ENCODE measurements around the gene SLX9.

Gene SLX9

DNA sequence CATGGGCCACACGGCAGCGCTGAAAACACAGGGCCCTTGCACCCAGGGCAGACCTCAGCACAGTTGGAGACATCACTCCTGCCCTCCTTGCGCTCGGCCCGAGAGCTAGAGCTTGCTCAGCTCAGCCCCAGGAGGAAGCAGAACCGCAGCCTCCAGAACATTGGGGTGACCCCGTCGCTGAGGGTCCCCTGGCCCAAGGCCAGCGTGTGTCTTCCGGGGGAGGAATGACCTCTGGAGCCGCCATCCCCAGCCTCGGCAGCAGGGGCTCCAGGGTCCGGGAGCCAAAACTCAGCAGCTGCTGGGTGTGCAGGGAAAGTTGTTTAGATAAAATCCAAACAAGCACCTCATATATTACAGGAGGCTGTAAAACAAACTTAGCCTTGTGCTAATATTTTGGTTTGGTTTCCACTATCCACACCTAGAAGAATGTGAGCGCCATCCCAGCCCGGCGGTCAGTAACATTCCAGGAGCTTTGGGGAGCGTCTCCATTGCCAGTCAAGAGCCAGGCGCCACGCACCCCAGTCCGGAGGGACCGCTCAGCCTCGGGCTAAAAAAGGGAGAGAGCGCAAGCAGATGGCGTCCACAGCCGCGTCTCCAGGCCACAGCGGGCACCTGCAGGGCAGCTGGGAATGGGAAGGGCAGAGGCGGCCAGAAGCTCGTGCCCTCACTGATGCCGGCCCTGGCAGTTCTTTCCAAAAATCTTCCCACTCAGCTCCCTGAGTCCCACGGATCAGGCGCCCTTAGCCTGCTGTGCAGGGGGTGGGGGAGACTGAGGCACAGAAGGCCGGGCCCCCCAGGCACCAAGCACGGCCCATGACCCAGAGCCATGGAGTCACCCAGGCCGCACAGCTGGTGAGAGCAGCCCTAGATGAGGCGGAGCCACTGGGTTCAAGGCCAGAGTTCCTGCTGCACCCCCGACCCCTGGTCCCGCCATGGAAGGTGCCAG lies 52.0 kb downstream of the SLX9 start:
- no peak for DNase-seq (ENCODE audit: low read depth)

GRCh38 chr21:44992608-44993031 lies 52.8 kb downstream of the SLX9 start:
- DNase-seq (ENCODE audit: low read depth) = no peak

DNA sequence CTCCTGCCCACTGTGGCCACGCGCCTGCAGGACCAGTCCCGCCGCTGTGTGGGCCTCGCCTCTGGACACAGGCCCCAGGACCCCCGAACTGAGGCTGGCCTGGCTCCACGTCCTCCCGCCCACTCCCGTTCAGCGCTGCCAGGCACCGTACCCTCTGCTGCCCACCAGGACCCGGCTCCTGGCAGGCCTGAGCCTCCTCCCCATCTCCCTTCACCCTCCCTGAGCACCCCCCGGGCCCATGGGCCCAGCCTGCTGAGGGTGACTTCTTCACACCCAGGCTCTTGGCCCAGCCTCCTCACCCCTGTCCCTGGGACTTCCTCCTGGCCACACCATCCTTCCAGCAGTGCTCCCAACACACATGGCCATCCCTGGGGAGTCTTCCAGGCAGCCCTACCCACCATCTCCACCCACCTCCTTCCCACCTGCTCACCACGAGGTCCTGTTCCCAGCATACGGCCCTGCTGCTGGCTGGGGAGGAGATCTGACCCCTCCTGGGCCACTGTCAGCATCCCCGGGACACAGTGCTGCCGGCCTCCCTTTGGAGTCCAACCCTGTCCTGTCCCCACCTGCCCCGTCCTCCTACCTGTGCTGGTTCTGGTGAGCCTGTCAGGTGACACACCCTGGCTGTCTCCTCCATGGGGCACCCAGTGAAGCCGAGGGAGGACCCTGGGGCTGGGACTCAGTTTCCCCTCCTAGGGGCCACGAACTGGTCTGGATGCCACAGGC lies 53.7 kb downstream of the SLX9 start:
- DNase-seq (ENCODE audit: low read depth) = no peak

- no peak for DNase-seq (ENCODE audit: low read depth)
Observed at GRCh38 chr21:44994047-44994694, 54.3 kb downstream of the SLX9 start.

- DNase-seq (ENCODE audit: low read depth) = no peak
Observed at GRCh38 chr21:44994695-44995342, 55.0 kb downstream of the SLX9 start.

DNA sequence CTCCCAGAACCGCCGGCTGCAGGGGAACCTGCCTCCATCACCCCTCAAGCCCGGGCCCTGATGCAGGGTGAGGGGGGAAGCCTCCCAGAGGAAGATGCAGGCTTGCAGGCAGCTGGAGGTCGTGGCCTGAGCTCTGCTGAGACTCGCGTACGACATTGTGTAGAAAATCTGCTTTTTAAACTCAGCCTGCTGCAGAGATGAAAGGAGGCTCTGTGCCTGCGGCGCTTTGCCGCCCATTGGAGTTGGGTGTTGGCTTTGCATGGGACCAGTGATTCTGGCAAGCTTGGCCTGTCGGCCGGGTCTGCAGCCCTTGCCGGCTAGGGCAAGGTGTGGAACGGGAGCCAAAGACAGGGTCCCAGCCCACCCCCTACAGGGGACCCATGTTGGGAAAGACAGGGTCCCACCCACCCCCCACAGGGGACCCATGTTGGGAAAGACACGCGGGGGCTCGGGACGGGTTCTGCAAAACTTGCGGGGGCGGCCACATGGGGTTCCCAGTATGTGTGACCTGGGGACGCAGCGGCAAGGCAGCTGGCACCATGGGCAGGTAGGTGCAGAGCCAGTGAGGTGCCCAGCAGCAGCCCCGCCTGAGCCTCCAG lies 55.6 kb downstream of the SLX9 start:
- DNase-seq (ENCODE audit: low read depth) = no peak

- DNase-seq (ENCODE audit: low read depth) = no peak
Observed at GRCh38 chr21:44996096-44996495, 56.3 kb downstream of the SLX9 start.

DNA sequence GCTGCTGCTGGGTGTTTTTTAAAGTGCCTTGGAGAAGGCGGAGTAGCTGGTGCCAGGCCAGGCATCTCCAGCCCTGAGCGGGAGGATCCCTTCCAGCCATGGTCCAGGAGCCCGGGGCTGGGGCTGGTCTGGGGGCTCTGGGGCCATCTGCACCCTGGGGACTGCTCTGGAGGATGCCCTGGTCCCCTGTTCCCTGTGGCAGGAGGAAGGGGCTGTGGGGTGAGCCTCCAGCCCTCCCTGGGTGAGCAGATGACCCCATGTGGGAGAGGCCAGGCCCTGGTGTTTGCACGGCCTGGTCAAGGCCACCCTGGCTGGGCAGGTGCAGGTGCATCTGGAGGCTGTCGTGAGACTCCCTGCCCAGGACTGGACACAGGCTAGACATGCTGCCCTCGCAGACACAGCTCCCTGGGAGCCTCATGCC lies 56.7 kb downstream of the SLX9 start:
- no peak for DNase-seq (ENCODE audit: low read depth)

GRCh38 chr21:44996983-44997936 lies 57.4 kb downstream of the SLX9 start:
- DNase-seq (ENCODE audit: low read depth) = no peak

DNA sequence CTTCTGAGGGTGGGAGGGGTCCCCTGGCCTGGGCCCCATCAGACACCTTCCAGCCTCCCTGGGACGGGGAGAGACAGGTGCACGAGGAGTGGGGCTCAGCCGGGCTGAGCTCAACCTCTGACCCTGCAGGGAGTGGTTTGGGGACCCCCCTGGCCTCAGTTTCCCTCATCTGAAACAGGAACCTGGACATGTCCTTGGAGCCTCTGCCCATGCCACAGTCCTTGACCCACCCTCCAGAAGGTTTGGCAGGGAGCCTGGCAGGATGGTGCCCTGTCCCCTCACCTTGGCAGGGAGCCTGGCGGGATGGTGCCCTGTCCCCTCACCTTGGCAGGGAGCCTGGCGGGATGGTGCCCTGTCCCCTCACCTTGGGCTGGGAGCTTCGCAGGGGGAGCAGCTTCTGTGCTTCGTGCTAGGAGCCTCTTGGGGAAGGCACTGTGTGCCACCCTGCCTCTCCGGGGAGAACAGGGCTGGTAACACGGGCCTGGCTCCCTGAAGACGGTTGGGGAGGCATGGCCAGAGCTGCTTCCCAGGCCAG lies 58.3 kb downstream of the SLX9 start:
- no peak for DNase-seq (ENCODE audit: low read depth)

- DNase-seq (ENCODE audit: low read depth) = no peak
Observed at GRCh38 chr21:44998621-44999427, 59.0 kb downstream of the SLX9 start.

- no peak for DNase-seq (ENCODE audit: low read depth)
Observed at GRCh38 chr21:44999428-44999971, 59.7 kb downstream of the SLX9 start.

GRCh38 chr21:44999972-45000636 lies 60.3 kb downstream of the SLX9 start:
- DNase-seq (ENCODE audit: low read depth) = no peak

DNA sequence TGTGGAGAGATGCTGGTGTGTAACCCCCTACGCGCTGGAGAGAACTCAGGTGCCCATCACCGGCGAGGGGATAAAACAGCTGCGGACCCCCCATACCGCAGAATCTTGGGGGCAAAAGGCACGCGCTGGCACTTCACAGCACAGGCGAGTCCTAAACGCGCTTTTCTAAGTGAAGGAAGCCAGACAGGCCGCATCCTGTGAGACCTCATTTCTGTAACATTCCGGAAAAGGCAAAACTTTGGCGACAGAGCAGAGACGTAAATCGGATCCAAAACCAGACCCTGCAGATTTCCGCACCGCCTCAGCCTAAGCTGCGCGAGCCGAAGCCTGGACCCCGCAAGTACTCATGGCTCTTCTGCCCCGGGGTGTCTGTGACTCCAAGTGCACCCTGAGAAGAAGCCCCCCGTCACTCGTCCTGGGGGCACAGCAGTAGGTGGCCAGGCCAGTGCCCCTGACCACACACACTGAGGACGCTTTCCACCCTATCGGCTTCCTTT lies 60.9 kb downstream of the SLX9 start:
- DNase-seq (ENCODE audit: low read depth) = no peak

GRCh38 chr21:45001134-45002095 lies 61.6 kb downstream of the SLX9 start:
- DNase-seq (ENCODE audit: low read depth) = no peak

- no peak for DNase-seq (ENCODE audit: low read depth)
Observed at GRCh38 chr21:45002381-45003204, 62.8 kb downstream of the SLX9 start.

Measured in stimulated activated CD8-positive, alpha-beta memory T cell treated with anti-CD3 and anti-CD28 coated beads, Interleukin-7, amount 100 ng/mL, for 24 hours (primary cell).